H9 (cell line): ENCODE results near the gene RHOV. TPM values are rescaled to one million over a fixed set of nuclear protein-coding genes. Genes with fewer than 3 reads are reported as not detected.
A peak's percentile ranks its signal among the peaks of the same experiment; 100 is the strongest.

ENCODE experiments used
- DNase-seq: peaks from one replicate; pipeline ENCODE4 v3.0.0-alpha.2; 2017
- H2AFZ ChIP-seq: one replicate; pipeline ENCODE4 v1.6.1; 2013; ENCODE audit warnings: mild to moderate bottlenecking, low read length, control low read depth, moderate library complexity
- H2AK5ac ChIP-seq: 2 replicates; pipeline ENCODE4 v1.6.1; 2013; ENCODE audit warnings: low read length, control low read depth, mixed read lengths; ENCODE audit not compliant: insufficient read length
- H2BK120ac ChIP-seq: one replicate; pipeline ENCODE4 v1.6.1; 2013; ENCODE audit warnings: low read depth, mild to moderate bottlenecking, low read length, control low read depth, inconsistent platforms; ENCODE audit not compliant: poor library complexity, severe bottlenecking
- H2BK12ac ChIP-seq: 2 replicates; pipeline ENCODE4 v1.6.1; 2013; ENCODE audit warnings: low read length, control low read depth, mixed read lengths, low read depth; ENCODE audit not compliant: insufficient read length
- H2BK15ac ChIP-seq: 2 replicates; pipeline ENCODE4 v1.6.1; 2013; ENCODE audit warnings: low read depth, low read length, control low read depth
- H2BK20ac ChIP-seq: one replicate; pipeline ENCODE4 v1.6.1; 2013; ENCODE audit warnings: low read depth, mild to moderate bottlenecking, low read length, control low read depth, inconsistent platforms; ENCODE audit not compliant: poor library complexity, severe bottlenecking
- H2BK5ac ChIP-seq: 2 replicates; pipeline ENCODE4 v1.6.1; 2013; ENCODE audit warnings: low read length, control low read depth, mixed read lengths; ENCODE audit not compliant: insufficient read length
- H3K14ac ChIP-seq: 2 replicates; pipeline ENCODE4 v1.6.1; 2013; ENCODE audit warnings: low read length, control low read depth; ENCODE audit not compliant: insufficient read depth
- H3K18ac ChIP-seq: 2 replicates; pipeline ENCODE4 v1.6.1; 2013; ENCODE audit warnings: low read depth, mild to moderate bottlenecking, mixed read lengths, low read length, control low read depth; ENCODE audit not compliant: insufficient read length
- H3K23ac ChIP-seq: 2 replicates; pipeline ENCODE4 v1.6.1; 2013; ENCODE audit warnings: low read length, control low read depth, mixed read lengths, low read depth; ENCODE audit not compliant: insufficient read length
- H3K23me2 ChIP-seq: 2 replicates; pipeline ENCODE4 v1.6.1; 2013; ENCODE audit warnings: low read depth, mild to moderate bottlenecking, mixed read lengths, low read length, control low read depth; ENCODE audit not compliant: insufficient read length, poor library complexity, severe bottlenecking
- H3K27ac ChIP-seq: 2 replicates; pipeline ENCODE4 v1.5.1; 2013; ENCODE audit warnings: low read length, control low read depth, mixed read lengths, low read depth; ENCODE audit not compliant: insufficient read length
- H3K27me3 ChIP-seq: 2 replicates; pipeline ENCODE4 v1.6.1; 2013; ENCODE audit warnings: low read length, control low read depth, inconsistent platforms; ENCODE audit not compliant: insufficient read depth
- H3K4ac ChIP-seq: 2 replicates; pipeline ENCODE4 v1.6.1; 2013; ENCODE audit warnings: low read depth, mild to moderate bottlenecking, control low read depth, inconsistent platforms, low read length, moderate library complexity
- H3K4me1 ChIP-seq: 2 replicates; pipeline ENCODE4 v1.6.1; 2013; ENCODE audit warnings: low read length, control low read depth, inconsistent platforms; ENCODE audit not compliant: insufficient read depth
- H3K4me2 ChIP-seq: 2 replicates; pipeline ENCODE4 v1.6.1; 2013; ENCODE audit warnings: low read length, control low read depth, mixed read lengths; ENCODE audit not compliant: insufficient read length, insufficient read depth
- H3K56ac ChIP-seq: 2 replicates; pipeline ENCODE4 v1.6.1; 2013; ENCODE audit warnings: low read depth, mild to moderate bottlenecking, mixed read lengths, low read length, control low read depth; ENCODE audit not compliant: insufficient read length
- H3K79me1 ChIP-seq: 2 replicates; pipeline ENCODE4 v1.6.1; 2013; ENCODE audit warnings: low read depth, mild to moderate bottlenecking, moderate library complexity, low read length, control low read depth, inconsistent platforms; ENCODE audit not compliant: insufficient read depth, poor library complexity, severe bottlenecking
- H3K79me2 ChIP-seq: 2 replicates; pipeline ENCODE4 v1.6.1; 2013; ENCODE audit warnings: low read length, control low read depth, inconsistent platforms; ENCODE audit not compliant: insufficient read depth
- H3K9ac ChIP-seq: 2 replicates; pipeline ENCODE4 v1.6.1; 2013; ENCODE audit warnings: low read length, control low read depth, mixed read lengths; ENCODE audit not compliant: insufficient read length; ENCODE audit errors: extremely low read depth
- H3K9me3 ChIP-seq: one replicate; pipeline ENCODE4 v1.6.1; 2013; ENCODE audit warnings: low read depth, low read length, inconsistent platforms; ENCODE audit not compliant: control insufficient read depth
- H3T11ph ChIP-seq: one replicate; pipeline ENCODE4 v1.6.1; 2013; ENCODE audit warnings: mild to moderate bottlenecking, low read length, control low read depth, inconsistent platforms
- H4K20me1 ChIP-seq: one replicate; pipeline ENCODE4 v1.6.1; 2013; ENCODE audit not compliant: control insufficient read depth, insufficient read length, insufficient read depth
- H4K5ac ChIP-seq: 2 replicates; pipeline ENCODE4 v1.6.1; 2013; ENCODE audit warnings: low read depth, mild to moderate bottlenecking, mixed read lengths, low read length, control low read depth; ENCODE audit not compliant: insufficient read length
- H4K8ac ChIP-seq: replicated peaks from 2 replicates; pipeline ENCODE4 v1.6.1; 2013; ENCODE audit warnings: low read length, control low read depth, mixed read lengths, low read depth; ENCODE audit not compliant: insufficient read length
- H4K91ac ChIP-seq: 2 replicates; pipeline ENCODE4 v1.6.1; 2013; ENCODE audit warnings: low read depth, mild to moderate bottlenecking, moderate library complexity, mixed read lengths, low read length, control low read depth; ENCODE audit not compliant: insufficient read length
- H3K27ac Mint-ChIP-seq, 3 experiments: 2 replicates in 2 of 3; 3 replicates in 1 of 3; pipeline ENCODE4 v1.8.0; 2020 to 2021; ENCODE audit warnings: mixed read lengths in 3 of 3, mild to moderate bottlenecking in 1 of 3, moderate library complexity in 1 of 3
- H3K27me3 Mint-ChIP-seq: 2 replicates; pipeline ENCODE4 v1.8.0; 2021; ENCODE audit warnings: low read depth, mild to moderate bottlenecking, moderate library complexity, mixed read lengths
- H3K36me3 Mint-ChIP-seq, 3 experiments: 2 replicates in 2 of 3; 3 replicates in 1 of 3; pipeline ENCODE4 v1.8.0; 2020 to 2021; ENCODE audit warnings: low read depth in 3 of 3, mixed read lengths in 3 of 3; ENCODE audit not compliant: insufficient read depth in 1 of 3
- H3K4me1 Mint-ChIP-seq, 2 experiments: 2 replicates each; pipeline ENCODE4 v1.8.0; 2020; ENCODE audit warnings: mixed read lengths in 2 of 2
- H3K4me3 Mint-ChIP-seq, 2 experiments: 2 replicates in 1 of 2; 3 replicates in 1 of 2; pipeline ENCODE4 v1.8.0; 2020 to 2021; ENCODE audit warnings: mild to moderate bottlenecking in 2 of 2, mixed read lengths in 2 of 2, moderate library complexity in 1 of 2
- H3K9me3 Mint-ChIP-seq, 2 experiments: 2 replicates in 1 of 2; 3 replicates in 1 of 2; pipeline ENCODE4 v1.8.0; 2020; ENCODE audit warnings: mild to moderate bottlenecking in 2 of 2, mixed read lengths in 2 of 2, moderate library complexity in 1 of 2
- WGBS: extraction: QIAGEN DNeasy Blood & Tissue Kit; methylation state at CpG from one replicate; pipeline ENCODE4 v1.1.7; 2013; ENCODE audit warnings: missing lambda C conversion rate, low lambda C conversion rate, mixed read lengths; ENCODE audit not compliant: insufficient read length; ENCODE audit errors: extremely low coverage; 5-methylcytosine and 5-hydroxymethylcytosine counted together
- total RNA-seq: library from RNA; stranded (reverse); gene quantifications from 2 replicates; pipeline ENCODE4 v1.2.1, GENCODE V29; 2021
- TF ChIP-seq, protein P1 (sequence below): fragments of 200-600 bp; sonication (generic); conservative IDR thresholded peaks from 3 replicates; pipeline ENCODE4 v1.8.0; 2021; ENCODE audit warnings: antibody characterized with exemption, mild to moderate bottlenecking

The RHOV gene
- total RNA-seq, 1 experiment from 2014 or later, result 3.9 TPM

DNA sequence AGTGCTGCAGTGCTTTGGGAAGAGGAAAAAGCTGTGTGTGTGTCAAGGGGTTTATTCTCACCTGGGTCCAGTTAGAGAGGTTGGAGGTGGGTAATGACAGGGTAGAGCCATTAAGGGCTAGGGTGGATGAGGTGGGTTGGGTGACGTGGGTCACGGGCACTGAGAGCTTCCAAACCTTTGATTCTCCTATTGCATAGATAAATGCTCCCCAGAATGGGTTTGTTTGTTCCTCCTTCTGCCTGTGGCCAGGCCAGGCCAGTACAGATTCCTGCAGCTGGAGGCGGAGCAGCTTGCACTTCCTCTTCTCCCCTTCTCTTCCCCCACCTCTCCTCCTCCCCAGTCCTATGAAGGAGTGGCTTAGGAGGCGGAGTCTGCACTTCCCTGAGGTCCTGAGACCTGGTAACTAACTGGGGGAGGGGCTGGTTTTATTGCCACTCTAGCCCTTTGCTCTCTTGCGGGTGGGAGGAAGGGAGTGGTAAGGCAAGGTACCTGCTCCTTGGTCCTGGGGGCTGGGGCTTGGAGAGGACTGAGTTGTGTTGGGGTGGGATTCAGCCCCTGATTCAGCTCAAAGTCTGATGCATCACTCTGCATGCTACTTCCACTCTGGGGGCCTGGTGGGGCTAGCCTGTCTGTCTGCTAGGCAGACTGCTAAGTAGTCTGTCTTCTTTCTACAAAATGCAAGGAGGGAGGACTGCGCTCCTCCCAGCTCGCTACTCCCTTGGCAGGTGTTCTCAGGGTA, 26.6 kb downstream of the RHOV start:
- Histone ChIP-seq H3K27ac (no peak overlapping the region), H4K5ac (no peak overlapping the region), H3K23ac (no peak overlapping the region), H2AFZ (no peak overlapping the region), H3K79me1 (peaks cover 5% of the 10 kb centered on the region), H3K9me3 (no peaks in the 10 kb centered on the region), H4K20me1 (no peaks in the 10 kb centered on the region), H2BK120ac (no peak overlapping the region), H3K56ac (no peak overlapping the region), H3K79me2 (peaks cover 8% of the 10 kb centered on the region; the same call in 1 of the 2 replicates), H3K18ac (no peak overlapping the region), H4K8ac (no peak overlapping the region), H2BK5ac (no peak overlapping the region), H3K4me2 (peak overlapping the region; percentile 95), H4K91ac (no peak overlapping the region), H3K4me1 (peaks cover 17% of the 10 kb centered on the region), H3K4ac (no peak overlapping the region), H2AK5ac (no peak overlapping the region), H3K27me3 (no peaks in the 10 kb centered on the region), H3K23me2 (peaks cover 11% of the 10 kb centered on the region), H3K14ac (no peak overlapping the region), H3T11ph (no peak overlapping the region), H2BK20ac (no peak overlapping the region), H2BK12ac (no peak overlapping the region), H3K9ac (no peak overlapping the region), H2BK15ac (no peak overlapping the region)
- Mint-ChIP-seq H3K27me3 (peaks cover 4% of the 10 kb centered on the region), H3K36me3 (peaks cover 29 to 61% (median 53%) of the 10 kb centered on the region in 3 experiments), H3K27ac (peak overlapping the region; percentile 34 to 55 (median 50); a peak in 4 of 7 replicates), H3K4me1 (peaks cover 41% of the 10 kb centered on the region in 2 experiments), H3K9me3 (no peaks in the 10 kb centered on the region), H3K4me3 (peak overlapping the region; percentile 18 to 94; a peak in 4 of 5 replicates)
- peak; percentile 80 for DNase-seq
- no CpG with 5 or more reads among the region's 7 CpGs for WGBS
- TF ChIP-seq, protein P1, sequence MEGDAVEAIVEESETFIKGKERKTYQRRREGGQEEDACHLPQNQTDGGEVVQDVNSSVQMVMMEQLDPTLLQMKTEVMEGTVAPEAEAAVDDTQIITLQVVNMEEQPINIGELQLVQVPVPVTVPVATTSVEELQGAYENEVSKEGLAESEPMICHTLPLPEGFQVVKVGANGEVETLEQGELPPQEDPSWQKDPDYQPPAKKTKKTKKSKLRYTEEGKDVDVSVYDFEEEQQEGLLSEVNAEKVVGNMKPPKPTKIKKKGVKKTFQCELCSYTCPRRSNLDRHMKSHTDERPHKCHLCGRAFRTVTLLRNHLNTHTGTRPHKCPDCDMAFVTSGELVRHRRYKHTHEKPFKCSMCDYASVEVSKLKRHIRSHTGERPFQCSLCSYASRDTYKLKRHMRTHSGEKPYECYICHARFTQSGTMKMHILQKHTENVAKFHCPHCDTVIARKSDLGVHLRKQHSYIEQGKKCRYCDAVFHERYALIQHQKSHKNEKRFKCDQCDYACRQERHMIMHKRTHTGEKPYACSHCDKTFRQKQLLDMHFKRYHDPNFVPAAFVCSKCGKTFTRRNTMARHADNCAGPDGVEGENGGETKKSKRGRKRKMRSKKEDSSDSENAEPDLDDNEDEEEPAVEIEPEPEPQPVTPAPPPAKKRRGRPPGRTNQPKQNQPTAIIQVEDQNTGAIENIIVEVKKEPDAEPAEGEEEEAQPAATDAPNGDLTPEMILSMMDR, result no peak
